ENCODE results near the gene FCN1. TPM values are rescaled to one million over a fixed set of nuclear protein-coding genes. Genes with fewer than 3 reads are reported as not detected.

Gene FCN1
- total and polyA plus RNA-seq, 10 donors = 5.2 to 209 (median 44.9) TPM

- 66 to 81% (median 70%) methylated on average over 5 of the region's 5 CpGs for WGBS, 5 donors
- intact Hi-C loops (cut with DNase I; ENCODE audit: low total_unique reads) = no loop called here
- peak; percentile 36 for DNase-seq
- Histone ChIP-seq H3K9me3 (no peaks in the 10 kb centered on the region), H3K36me3 (no peaks in the 10 kb centered on the region), H3K27me3 (replicated peaks in 1 of 7) (peaks cover 0 to 74% (median 0%) of the 10 kb centered on the region in 7 donors), H3K27ac (peak overlapping the region in 1 of 8 donors; percentile 16), H3K4me1 (peaks cover 0 to 98% (median 79%) of the 10 kb centered on the region in 6 donors), H3K4me3 (no peak overlapping the region)
- no peak for TF ChIP-seq POLR2A (IDR thresholded peaks at IDR 0.05)
- TF ChIP-seq CTCF (IDR thresholded peaks at IDR 0.05 in 8 of 11, conservative IDR thresholded peaks at IDR 0.05 in 3 of 11) = no peak
- no peak for TF ChIP-seq POLR2AphosphoS5 (IDR thresholded peaks at IDR 0.05)
Measured at GRCh38 chr9:134932606-134933005, 14.9 kb upstream of the FCN1 start.

- 89 to 94% (median 91%) methylated on average over 12 of the region's 12 CpGs for WGBS, 5 donors
- no peak for TF ChIP-seq POLR2AphosphoS5 (IDR thresholded peaks at IDR 0.05)
- no peak for DNase-seq
- no peak overlapping the region for H3K4me3 ChIP-seq
- H3K4me1 ChIP-seq = peaks cover 0 to 98% (median 75%) of the 10 kb centered on the region in 6 donors
- intact Hi-C loops (cut with DNase I; ENCODE audit: low total_unique reads) = no loop called here
- H3K27me3 ChIP-seq (replicated peaks in 1 of 7) = peaks cover 0 to 72% (median 0%) of the 10 kb centered on the region in 7 donors
- H3K27ac ChIP-seq = no peak overlapping the region
- no peaks in the 10 kb centered on the region for H3K36me3 ChIP-seq
- H3K9me3 ChIP-seq = no peaks in the 10 kb centered on the region
Measured at GRCh38 chr9:134932171-134932570, 14.5 kb upstream of the FCN1 start.

- intact Hi-C loops (cut with DNase I; ENCODE audit: low total_unique reads) = no loop called here
- peaks cover 0 to 90% (median 57%) of the 10 kb centered on the region in 6 donors for H3K4me1 ChIP-seq
- DNase-seq = peak; percentile 76
- no peaks in the 10 kb centered on the region for H3K36me3 ChIP-seq
- TF ChIP-seq POLR2AphosphoS5 (IDR thresholded peaks at IDR 0.05) (peak in 2 of 3 donors; percentile 36 to 64), POLR2A (IDR thresholded peaks at IDR 0.05) (no peak)
- peaks cover 0 to 67% (median 0%) of the 10 kb centered on the region in 7 donors for H3K27me3 ChIP-seq (replicated peaks in 1 of 7)
- no peak overlapping the region for H3K4me3 ChIP-seq
- H3K27ac ChIP-seq = peak overlapping the region in 4 of 8 donors; percentile 55 to 87 (median 84)
- 43 to 69% (median 65%) methylated on average over 13 of the region's 13 CpGs for WGBS, 5 donors
- H3K9me3 ChIP-seq = no peaks in the 10 kb centered on the region
Measured at GRCh38 chr9:134930398-134930797, 12.7 kb upstream of the FCN1 start.

GRCh38 chr9:134929193-134930158 is 11.8 kb upstream of the FCN1 start:
- peak overlapping the region in 1 of 8 donors; percentile 30 for H3K4me3 ChIP-seq
- TF ChIP-seq CTCF (IDR thresholded peaks at IDR 0.05 in 8 of 11, conservative IDR thresholded peaks at IDR 0.05 in 3 of 11) (peak in 3 of 11 experiments; percentile 18 to 52 (median 36)), POLR2A (IDR thresholded peaks at IDR 0.05) (no peak), POLR2AphosphoS5 (IDR thresholded peaks at IDR 0.05) (peak in 2 of 3 donors; percentile 61 to 70)
- DNase-seq = peak; percentile 88
- peaks cover 0 to 90% (median 52%) of the 10 kb centered on the region in 6 donors for H3K4me1 ChIP-seq
- WGBS, 5 donors = 36 to 59% (median 42%) methylated on average over 12 to 13 of the region's 13 CpGs
- H3K36me3 ChIP-seq = no peaks in the 10 kb centered on the region
- intact Hi-C loops (cut with DNase I; ENCODE audit: low total_unique reads) = no loop called here
- no peaks in the 10 kb centered on the region for H3K9me3 ChIP-seq
- peak overlapping the region in 7 of 8 donors; percentile 39 to 87 (median 55) for H3K27ac ChIP-seq
- H3K27me3 ChIP-seq (replicated peaks in 1 of 7) = peaks cover 0 to 60% (median 0%) of the 10 kb centered on the region in 7 donors

All from spleen (tissue), 11 donors.